ENCODE measurements around the gene RHOT1.
"Not testable (repeated sequence)": the region's sequence is repeated elsewhere in the genome, so short reads cannot be mapped to it uniquely, and the experiment has no call there.

The RHOT1 gene

GRCh38 chr17:32222621-32223020, 80.3 kb downstream of the RHOT1 start:
- DNase-seq (ENCODE audit: low read depth in 2 of 2, low spot score in 1 of 2) = no peak

DNA sequence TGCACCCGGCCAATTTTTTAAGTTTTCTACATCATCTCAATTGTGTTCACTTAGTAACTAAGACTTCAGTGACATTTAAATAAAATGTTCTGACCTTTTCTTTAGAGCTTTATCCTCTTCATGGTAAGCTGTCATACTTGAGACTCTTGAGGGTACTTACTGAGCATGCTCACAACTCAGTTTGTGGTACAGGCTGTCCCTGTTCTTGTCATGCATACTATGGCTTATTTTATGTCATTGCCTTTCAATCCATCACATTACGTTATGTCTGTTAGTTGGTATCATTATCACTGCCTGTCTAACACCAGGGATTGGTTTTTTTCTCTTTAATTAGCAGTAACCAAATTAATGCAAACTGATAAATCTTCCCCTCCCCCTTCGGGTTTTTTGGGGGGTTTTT, 81.4 kb downstream of the RHOT1 start:
- DNase-seq (ENCODE audit: low read depth in 2 of 2, low spot score in 1 of 2) = no peak

DNA sequence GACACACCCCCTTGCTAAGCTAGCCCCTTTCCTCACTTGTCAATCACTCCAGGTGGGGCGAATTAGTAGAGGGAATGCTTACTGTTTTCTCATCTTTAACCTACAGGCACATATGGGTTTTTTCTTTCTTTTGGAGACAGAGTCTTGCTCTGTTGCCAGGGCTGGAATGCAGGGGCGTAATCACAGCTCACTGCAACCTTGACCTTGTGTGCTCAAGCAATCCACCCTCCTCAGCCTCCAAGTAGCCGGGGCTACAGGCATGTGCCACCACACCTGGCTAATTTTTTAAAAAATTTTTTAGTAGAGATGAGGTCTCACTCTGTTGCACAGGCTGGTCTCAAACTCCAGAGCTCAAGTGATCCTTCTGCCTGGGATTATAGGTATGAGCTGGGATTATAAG, 84.6 kb downstream of the RHOT1 start:
- DNase-seq (ENCODE audit: low read depth in 2 of 2, low spot score in 1 of 2) = no peak

DNA sequence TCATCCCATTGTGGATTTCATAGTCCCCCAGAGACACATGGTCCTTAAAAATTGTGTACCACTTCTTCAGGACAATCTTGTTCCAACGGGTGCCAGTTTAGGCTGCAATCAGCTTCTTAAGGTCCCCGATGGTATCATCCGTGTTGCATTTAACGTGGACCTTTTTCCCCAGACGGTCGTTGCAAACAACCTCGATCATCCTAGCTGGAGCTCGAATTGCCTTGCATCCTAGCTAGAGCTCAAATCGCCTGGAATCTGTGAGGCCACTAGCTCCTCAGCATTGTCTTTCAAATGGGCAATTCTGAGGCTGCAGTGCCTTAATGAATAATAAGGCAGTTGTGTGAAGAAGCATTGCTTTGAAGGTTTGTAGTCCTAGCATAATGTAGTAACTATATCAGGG, 85.6 kb downstream of the RHOT1 start:
- DNase-seq (ENCODE audit: low read depth in 2 of 2, low spot score in 1 of 2) = no peak

DNA sequence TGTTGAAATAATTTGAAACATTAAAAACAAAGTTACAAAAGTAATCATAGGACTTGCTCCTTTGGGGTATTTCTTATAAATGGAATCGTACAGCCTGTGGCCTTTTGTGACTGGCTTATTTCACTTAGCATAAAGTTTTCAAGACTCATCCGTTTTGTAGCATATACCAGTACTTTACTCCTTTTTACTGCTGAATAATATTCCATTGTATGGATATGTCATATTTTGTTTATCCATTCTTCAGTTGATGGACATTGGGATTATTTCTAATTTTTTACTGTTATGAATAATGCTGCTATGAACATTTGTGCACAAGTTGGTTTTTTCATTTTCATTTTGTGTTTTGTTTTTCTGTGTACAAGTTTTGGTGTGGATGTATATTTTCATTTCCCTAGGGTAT, 93.3 kb downstream of the RHOT1 start:
- DNase-seq (ENCODE audit: low read depth in 2 of 2, low spot score in 1 of 2) = no peak

- no peak for DNase-seq (ENCODE audit: low read depth in 2 of 2, low spot score in 1 of 2)
Observed at GRCh38 chr17:32239456-32239855, 97.2 kb downstream of the RHOT1 start.

DNA sequence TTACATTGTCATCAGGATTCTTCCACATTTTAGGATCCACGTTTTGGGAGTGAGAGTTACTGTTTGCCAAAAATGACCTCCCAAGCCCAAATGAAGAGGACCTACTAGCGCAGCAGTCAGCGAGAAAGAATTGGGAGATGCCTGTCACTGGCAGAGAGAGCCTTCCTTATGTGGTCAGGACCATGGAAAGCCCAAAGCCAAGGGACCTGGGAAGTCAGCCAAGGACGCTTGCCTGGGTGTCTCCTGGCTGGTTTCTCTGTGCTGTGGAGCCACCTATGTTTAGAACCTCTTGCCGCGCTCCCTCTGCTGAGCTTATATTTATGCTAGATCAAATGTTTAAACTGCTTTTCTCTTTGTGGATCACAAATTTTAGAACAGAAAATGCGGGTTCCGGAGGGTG, 98.4 kb downstream of the RHOT1 start:
- no peak for DNase-seq (ENCODE audit: low read depth in 2 of 2, low spot score in 1 of 2)

GRCh38 chr17:32241640-32242039, 99.3 kb downstream of the RHOT1 start:
- DNase-seq (ENCODE audit: low read depth in 2 of 2, low spot score in 1 of 2) = no peak

GRCh38 chr17:32249475-32249874, 107.2 kb downstream of the RHOT1 start:
- no peak for DNase-seq (ENCODE audit: low read depth in 2 of 2, low spot score in 1 of 2)

DNA sequence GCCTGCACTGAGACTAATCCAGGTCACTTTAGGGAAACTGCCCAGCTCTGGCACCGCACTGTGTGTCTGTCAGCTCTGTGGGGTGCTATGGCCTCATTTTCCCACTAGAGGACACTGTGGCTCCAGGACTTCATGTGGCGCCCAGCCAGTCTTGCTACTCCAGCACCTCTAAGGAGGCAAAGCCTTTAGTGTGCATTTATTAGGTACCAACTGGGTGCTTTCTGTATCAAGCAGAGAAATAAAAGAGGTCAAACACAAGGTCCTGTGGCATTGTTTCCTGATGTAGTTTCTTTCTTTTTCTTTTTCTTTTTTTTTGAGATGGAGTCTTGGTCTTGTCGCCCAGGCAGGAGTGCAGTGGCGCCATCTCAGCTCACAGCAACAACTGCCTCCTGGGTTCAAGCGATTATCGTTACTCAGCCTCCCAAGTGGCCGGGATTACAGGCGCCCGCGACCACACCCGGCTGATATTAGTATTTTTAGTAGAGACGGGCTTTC, 110.9 kb downstream of the RHOT1 start:
- peak in 1 of 2 donors; percentile 36 for DNase-seq (ENCODE audit: low read depth in 2 of 2, low spot score in 1 of 2)

DNA sequence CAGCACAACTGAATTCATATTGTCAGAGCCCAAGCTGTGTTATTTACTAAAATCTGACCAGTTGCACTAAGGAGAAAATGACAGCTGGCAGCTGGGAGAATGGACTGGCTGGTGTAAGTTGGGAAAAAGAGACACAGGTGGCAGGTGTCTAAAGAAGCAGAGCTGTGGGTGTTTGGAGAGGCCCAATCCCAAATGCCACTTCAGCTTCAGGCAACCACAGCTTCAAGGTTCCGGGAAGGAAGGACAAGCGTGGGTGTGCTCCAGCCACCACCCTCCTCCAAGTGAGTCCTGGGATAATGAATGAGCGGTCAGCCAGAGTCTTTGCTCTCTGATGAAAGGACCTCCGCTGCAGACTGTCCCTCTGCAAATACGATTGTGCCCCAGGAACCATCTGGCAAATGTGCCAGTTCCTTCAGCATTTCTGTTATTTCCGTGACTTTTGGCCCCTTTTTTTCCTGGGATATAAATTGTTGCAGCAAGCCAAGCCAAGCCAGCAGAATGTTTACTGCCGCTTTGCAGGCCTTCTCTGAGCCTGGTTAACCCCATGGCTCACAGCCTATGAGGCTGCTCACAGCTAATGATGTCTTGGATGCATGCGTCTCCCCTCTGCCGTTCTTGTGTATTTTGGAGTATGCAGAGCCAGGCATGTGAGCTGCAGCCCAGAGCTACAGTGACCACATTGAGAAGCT, 113.9 kb downstream of the RHOT1 start:
- no peak for DNase-seq (ENCODE audit: low read depth in 2 of 2, low spot score in 1 of 2)

- no peak for DNase-seq (ENCODE audit: low read depth in 2 of 2, low spot score in 1 of 2)
Observed at GRCh38 chr17:32256701-32257019, 114.4 kb downstream of the RHOT1 start.

DNA sequence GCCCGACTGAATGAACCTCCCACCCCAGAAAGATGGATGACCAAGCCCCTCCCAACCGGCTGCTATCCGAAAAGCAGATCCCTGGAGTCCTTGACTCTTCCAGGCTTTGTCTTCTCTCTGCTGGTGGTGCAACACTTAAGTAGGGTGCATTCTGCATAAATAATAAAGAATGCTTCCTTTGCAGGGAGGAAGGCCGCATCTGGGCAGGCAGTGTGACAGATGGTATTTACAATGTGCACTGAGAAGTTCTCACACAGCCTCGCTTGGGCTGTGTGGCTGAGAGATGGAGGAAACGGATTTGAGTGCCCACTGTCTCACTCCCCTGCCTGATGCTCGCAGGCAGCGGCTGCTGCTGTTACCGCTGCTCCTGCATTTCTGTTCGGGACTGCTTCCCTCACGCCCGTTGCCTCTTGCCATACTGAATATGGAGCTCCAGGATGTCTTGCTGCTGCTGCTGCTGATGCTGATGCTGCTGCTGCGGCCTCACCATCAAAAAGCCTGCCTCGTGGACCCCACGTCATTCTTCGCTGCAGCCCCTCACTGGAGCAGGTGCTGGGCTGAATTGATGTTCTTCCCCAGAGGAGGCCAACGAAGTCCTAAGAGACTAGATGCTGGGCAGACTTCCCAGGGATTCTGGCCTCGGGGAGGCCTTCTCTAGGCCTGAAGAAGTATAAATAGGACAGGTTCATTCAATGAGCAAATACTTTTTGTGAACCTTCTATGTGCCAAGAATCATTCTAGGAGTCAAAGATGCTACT, 116.3 kb downstream of the RHOT1 start:
- DNase-seq (ENCODE audit: low read depth in 2 of 2, low spot score in 1 of 2) = no peak

DNA sequence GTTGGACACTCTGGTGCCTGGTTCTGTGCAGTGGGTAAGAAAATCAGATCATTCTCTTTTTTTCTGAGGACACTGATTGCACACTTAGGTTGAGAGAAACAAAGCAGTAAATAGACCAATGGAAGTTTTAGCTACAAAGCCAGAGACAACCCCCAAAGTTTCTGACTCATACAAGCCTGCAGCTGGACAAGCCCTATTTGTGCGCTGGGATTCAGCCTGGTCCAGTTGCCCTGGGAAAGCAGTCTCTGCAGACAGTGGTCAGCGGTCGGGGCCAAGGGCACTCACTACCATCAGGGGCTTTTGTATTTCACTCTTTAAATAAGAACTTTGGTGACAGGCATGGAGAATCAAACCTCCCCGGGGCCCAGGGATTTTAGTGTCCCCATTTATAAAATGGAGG, 117.3 kb downstream of the RHOT1 start:
- DNase-seq (ENCODE audit: low read depth in 2 of 2, low spot score in 1 of 2) = no peak

DNA sequence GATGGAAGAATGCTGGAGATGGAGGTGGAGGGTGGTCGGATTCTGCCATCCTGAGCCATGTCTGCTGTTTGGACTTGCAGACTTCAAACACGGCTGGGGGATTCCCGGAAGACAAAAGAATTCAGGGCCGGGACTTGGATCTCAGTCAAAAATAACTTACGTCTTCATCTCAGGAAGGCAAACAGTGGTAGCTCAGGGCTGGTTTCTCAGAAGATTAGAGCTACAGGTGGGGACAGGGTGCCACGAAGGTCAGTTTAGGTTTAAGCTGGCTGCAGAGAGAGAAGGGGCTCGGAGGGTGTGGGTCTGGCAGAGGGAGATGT, 119.1 kb downstream of the RHOT1 start:
- no peak for DNase-seq (ENCODE audit: low read depth in 2 of 2, low spot score in 1 of 2)

GRCh38 chr17:32261936-32262510, 119.7 kb downstream of the RHOT1 start:
- no peak for DNase-seq (ENCODE audit: low read depth in 2 of 2, low spot score in 1 of 2)

- not testable (repeated sequence) for DNase-seq (ENCODE audit: low read depth in 2 of 2, low spot score in 1 of 2)
Observed at GRCh38 chr17:32263515-32263914, 121.2 kb downstream of the RHOT1 start.

DNA sequence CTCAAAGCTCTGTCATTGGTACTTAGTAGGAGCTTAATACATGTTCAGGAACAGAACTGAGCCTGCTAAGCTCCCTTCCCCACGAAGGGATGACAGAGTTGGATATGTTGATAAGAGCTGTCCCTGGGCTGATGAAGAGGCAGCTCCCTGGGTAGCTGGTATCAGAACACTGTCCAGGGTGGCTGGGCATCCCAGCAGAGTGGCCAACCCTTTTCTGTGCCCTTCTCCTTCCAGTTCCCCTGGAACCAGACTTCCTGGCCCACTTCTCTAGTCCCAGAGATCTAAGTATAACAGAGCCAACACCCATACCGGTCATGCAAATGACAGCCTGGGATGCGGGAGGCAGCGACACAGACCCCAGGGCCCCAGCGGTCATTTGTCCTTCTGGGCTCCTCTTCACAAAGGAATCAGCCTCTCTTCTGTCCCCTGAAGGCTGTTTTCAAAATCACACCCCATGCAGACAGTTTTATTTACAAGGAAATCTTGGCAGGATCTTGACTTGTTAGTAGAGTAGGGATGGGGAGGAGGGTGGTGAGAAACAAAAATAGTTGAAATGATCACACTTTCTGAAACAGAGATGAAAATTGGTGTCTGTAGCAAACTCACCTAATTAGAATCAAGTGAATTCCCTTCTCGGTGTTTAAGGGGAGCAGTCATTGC, 122.0 kb downstream of the RHOT1 start:
- no peak for DNase-seq (ENCODE audit: low read depth in 2 of 2, low spot score in 1 of 2)

DNA sequence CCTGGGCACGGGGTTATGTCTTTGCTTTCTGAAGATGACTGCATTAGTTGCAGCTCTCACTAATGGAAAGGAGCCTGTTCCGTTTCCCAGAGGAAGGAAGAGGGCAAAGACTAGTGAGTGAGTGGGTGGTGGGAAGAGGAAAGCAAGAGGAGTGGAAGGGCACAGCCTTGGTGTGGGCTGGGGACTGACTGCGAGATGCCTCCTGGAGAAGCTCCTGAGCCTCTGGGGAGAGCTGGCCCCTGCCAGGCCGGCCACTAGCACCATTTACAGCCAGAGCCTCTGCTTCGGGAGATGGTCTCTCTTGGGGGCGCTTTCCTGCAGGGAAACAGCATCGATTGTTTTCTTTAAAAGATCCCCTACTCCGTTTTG, 122.5 kb downstream of the RHOT1 start:
- no peak for DNase-seq (ENCODE audit: low read depth in 2 of 2, low spot score in 1 of 2)

DNA sequence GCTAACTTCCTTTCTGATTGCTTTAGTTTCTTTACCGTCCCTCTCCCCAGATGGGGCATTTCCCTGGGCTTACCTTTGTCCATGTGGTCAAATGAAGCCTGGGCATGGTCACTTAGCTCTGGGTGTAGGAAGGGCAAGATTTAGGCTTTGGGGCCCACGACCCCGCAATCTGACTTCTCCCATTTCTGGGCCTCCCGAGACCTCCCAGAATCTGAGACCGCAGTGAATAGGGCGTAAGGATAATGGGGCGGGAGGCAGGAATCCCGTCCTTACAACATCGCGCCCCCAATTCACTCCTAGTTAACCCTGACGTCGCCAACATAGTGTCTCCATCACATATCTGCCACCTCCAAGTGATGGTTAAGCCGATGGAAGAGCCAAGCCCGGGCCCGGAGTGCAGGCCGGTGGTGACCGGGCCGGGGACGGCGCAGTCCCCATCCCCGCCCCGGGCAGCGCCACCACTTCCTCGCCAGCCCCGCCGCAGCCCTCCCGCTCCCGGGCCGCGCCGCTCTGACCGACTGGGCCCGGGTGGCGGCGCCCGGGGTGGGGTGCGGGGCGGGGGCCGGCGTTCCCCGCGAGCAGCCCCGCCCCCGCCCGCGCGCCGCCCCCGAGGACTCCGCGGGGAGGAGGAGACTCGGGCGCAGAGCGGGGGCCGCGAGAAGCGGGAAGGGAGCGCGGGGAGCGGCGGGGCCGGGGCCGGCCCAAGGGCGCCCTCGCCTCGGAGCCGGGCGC, 123.1 kb downstream of the RHOT1 start, which contains the start of gene RHBDL3:
Gene RHBDL3 (plus strand): TSS at position 641 of the 732 bp plus-strand sequence. CDS start 358 bp downstream, outside the sequence.
- no peak for DNase-seq (ENCODE audit: low read depth in 2 of 2, low spot score in 1 of 2)

- no peak for DNase-seq (ENCODE audit: low read depth in 2 of 2, low spot score in 1 of 2)
Observed at GRCh38 chr17:32266051-32266388, 123.7 kb downstream of the RHOT1 start.
